GM12874 (cell line): ENCODE data around the gene TEAD4.

Source experiments
- TF ChIP-seq, protein P1 (sequence below): IDR thresholded peaks from 2 replicates; pipeline ENCODE4 v1.5.1; 2011; ENCODE audit warnings: low read depth, mild to moderate bottlenecking, control low read depth, low read length, moderate library complexity; ENCODE audit not compliant: insufficient read depth

Gene TEAD4

DNA sequence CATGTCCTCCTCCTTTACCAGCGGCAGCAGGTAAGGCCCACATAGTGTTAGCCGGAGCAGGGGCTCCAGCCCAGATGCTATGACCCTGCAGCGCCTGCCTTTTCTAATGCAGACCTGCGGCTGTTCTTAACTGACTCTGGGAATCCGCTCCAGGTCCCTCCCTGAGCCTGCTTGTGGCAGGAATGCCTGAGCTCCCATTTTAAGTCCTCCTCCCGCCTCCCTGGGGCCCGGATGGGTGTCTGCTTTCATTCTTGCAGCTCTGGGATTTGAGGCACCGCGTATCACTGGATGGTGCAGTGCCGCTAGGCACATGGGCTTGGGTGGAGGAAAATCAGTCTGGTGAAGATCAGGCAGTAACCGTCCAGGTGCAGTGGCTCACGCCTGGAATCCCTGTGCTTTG is 125.5 kb downstream of the TEAD4 start:
- TF ChIP-seq, protein P1, sequence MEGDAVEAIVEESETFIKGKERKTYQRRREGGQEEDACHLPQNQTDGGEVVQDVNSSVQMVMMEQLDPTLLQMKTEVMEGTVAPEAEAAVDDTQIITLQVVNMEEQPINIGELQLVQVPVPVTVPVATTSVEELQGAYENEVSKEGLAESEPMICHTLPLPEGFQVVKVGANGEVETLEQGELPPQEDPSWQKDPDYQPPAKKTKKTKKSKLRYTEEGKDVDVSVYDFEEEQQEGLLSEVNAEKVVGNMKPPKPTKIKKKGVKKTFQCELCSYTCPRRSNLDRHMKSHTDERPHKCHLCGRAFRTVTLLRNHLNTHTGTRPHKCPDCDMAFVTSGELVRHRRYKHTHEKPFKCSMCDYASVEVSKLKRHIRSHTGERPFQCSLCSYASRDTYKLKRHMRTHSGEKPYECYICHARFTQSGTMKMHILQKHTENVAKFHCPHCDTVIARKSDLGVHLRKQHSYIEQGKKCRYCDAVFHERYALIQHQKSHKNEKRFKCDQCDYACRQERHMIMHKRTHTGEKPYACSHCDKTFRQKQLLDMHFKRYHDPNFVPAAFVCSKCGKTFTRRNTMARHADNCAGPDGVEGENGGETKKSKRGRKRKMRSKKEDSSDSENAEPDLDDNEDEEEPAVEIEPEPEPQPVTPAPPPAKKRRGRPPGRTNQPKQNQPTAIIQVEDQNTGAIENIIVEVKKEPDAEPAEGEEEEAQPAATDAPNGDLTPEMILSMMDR = no peak

DNA sequence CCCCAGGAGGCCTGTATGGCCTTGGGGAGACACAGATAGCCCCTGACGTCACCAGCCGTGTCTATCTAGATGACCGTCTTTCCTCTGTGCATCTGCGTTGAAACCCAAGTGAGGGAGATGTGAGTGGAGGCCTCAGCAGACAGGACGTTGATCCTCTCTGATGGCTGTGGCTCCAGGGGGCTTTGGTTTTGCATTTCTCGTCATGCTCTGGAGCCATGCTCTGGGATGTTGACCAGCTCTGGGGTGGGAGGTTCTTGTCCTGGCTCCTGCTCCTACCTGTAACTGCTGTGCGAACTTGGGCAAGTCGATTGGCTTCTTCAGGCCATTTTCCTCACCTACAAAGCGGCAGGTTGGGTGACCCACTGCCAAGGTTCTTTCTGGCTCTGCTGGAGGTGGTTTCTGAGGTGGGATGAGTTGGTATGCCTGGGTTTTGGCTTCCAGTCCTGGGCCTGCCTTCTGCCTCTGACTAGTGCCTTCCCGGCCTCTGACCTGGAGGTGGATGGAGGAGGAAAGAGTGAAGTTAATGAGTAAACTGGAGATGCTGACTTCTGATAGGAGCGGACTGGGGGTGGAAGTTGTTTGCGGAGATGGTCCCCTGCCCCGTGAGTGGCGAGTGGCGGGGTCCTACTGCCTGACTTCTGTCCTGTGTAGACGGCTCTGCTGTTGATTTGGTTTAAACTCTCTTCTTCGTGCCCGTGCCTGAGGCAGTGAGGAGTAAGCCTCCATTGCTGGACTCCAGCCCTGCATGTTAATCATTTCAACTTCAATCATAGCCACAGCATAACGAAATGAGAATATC is 126.3 kb downstream of the TEAD4 start:
- TF ChIP-seq, protein P1 = no peak

DNA sequence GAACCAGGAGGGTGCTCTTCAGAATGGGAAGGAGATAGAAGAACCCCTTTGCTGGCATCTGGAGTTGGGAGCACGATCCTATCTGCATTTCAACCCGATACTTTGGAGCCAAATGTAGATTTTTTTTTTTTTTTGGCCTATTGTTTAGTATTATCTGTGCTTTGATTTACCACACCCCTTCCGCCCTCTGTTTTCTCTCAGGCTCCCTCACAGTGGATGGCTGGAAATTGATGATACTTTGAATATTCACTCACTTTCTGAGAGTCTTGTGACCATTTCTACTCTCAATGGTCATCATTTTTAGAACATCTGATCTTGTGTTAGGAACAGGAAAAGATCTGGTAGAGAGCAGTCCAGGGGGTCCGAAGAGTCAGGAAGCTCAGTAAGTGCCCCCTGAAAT is 127.0 kb downstream of the TEAD4 start:
- TF ChIP-seq, protein P1 = no peak

DNA sequence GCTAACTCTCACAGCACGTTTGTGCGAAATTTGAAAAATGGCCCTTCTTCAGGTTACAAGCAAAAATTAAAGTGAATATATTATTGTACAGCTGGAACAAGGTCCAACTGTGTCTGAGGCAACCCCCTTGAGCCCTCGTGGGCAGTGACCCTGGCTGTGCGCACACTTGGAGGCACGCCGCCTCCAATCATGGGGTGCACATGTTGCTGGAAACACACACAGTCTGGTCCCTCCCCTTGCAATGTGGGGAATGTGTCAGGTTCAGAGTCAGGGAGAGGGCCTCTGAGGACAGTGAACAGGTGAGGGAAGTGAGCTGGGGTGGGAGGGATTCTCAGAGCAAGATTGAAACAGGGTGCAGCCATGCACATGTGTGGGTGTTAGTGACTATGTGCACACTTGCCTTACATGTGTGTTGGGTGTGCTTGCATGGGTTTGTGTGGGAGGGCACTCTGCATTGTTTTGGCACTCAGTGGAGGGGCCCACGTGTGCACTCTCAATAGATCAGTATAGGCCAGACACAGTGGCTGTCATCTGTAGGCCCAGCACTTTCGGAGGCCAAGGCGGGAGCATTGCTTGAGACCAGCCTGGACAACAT is 127.6 kb downstream of the TEAD4 start:
- TF ChIP-seq, protein P1 = no peak

DNA sequence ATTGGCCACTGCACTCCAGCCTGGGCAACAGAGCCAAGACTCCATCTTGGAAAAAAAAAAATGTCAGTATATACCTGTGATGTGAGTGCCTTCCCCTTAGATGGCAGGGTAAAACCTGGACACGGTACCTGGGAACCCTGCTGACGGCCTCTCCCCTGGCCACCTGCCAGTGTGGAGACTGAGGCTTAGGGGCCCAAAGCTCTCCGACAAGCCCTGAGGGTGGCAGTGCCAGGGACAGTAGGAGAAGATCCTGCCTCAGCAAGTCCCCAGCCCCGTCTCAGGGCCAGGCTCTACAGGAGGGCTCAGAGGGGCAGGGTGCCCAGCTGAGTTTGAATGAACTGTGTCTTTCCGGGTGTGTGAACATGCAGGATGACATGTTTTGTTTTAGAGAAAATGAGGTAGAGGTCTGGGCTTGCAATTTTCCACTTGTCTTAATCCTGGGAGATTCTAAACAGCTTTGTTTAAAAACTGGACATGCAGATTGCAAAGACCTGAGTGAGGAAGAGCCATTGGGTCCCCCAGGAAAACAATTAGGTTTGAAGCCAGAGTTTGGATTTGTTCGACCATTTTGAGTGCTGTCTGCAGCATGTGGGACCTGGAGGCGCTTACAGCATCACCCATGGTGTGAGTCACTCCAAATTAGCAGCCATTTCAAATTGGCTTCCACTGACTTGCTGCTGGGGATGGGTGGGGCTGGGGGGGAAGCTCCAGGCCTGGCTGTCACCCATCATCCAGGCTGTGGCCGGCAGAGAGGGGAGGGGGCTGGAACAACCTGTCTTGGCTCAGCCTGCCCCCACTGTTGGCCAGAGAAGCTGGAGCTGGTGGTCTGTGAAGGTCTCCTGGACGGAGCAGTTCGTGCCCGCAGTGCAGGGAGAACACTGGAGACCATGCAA is 128.8 kb downstream of the TEAD4 start:
- TF ChIP-seq, protein P1 = no peak

DNA sequence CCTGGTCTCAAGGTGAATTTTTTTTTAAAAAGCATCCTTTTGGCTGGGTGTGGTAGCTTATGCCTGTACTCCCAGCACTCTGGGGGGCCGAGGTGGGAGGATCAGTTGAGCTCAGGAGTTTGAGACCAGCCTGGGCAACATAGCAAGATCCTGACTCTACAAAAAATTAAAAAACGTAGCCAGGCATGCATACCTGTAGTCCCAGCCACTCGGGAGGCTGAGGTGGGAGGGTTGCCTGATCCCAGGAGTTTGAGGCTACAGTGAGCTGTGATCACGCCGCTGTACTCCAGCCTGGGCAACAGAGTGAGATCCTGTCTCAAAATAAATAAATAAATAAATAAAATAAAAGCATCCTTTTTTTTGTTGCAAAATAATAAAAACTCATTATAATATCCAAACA is 130.4 kb downstream of the TEAD4 start:
- TF ChIP-seq, protein P1 = no peak
